ENCODE measurements around the gene ACTN1.

ACTN1 gene

DNA sequence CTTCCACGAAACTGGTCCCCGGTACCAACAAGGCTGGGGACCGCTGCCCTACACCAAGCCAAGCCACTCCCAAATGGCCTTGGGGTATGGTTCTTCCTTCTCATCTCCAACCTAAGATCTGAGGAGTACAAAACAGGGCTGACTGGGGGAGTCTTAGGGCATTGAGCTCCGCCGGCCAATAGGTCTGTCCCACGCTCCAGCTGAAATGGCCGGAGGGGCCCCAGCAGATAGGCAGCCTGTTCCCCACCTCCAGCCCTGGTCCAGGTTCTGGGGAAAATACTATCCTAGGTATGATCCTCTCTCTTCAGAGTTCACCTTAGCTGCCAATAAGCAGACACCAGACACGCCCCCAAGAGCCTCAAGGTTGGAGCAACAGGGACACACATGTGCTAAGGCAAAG, 90.2 kb downstream of the ACTN1 start:
- DNase-seq (ENCODE audit: low read depth in 2 of 2), result no peak

- no peak for DNase-seq (ENCODE audit: low read depth in 2 of 2)
Observed at GRCh38 chr14:68888025-68888850, 90.9 kb downstream of the ACTN1 start.

DNA sequence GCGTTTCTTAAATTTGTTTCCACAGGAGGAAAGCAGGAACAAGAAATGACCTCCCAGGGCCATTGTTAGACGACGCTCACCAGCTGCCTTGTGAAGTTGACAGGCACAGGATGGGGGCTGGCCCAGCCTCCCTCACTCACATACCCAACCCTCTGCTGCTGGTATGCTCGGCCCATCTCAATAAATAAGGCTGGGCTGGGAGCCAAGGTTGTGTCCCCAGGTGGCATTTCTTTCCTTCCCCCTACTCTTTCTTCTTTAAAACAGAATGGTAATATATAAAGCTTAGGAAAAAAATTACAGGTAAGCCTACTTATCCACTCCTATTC, 93.0 kb downstream of the ACTN1 start:
- no peak for DNase-seq (ENCODE audit: low read depth in 2 of 2)

DNA sequence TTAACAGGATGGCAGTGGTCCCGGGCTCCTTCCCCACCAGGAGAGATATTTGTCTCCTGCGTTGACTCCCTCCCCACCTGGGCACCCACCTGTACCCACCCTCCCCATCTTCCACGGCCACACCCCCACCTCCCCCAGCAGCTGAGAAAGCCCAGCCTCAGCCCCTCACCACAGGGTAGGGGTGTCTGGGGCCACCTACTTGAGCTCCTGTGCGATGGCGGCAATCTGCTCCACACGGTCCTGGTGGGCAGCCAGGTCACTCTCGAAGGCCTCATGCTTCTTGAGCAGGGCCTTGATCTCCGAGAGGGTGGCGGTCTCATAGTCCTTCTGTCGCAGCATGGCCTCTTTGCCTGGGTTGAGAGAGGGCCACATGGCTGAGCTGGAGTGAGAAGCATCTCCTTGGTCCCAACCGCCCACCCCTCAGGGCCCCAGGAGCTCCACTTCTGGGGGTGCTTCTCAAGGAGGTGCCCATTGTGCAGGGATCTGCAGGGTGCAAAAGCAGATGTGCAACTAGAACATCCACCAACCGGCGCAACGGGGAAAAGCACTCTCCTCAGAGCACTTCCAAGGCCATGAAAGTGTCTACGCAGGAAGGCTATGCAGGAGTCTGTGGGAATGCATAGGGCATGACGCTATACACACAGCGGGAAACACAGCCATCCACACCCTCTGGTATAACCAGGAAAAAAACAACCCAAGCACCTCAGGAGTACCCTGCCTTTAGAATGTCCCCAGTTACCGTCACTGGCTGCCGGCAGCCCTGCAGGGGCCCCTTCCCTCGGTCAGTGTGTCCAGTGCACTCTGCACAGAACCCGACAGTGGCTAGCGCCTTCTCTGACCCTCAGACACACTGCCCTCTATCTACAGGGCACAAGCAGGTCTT, 93.6 kb downstream of the ACTN1 start:
- DNase-seq (ENCODE audit: low read depth in 2 of 2), result no peak

- no peak for DNase-seq (ENCODE audit: low read depth in 2 of 2)
Observed at GRCh38 chr14:68884031-68885030, 94.8 kb downstream of the ACTN1 start.

- DNase-seq (ENCODE audit: low read depth in 2 of 2), result no peak
Observed at GRCh38 chr14:68882235-68882634, 96.9 kb downstream of the ACTN1 start.

DNA sequence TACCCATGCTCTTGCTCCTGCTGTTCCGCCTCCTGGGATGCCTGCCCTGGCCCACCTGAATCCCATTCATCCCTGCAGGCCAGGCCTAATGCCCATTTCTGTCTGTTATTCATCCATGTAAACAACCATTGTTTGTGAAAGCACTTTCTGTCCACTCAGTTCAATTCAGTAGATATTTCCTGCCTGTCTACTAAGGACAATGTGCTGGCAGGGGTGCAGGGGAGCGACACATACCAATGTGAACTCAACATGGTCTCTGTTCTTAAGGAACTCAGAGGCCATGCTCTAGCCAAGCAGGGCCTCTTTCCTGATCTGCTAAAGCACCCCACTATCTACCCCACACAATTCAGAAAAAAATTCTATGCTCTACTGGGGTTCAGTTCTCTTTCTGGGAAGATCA, 97.7 kb downstream of the ACTN1 start:
- DNase-seq (ENCODE audit: low read depth in 2 of 2), result no peak

- no peak for DNase-seq (ENCODE audit: low read depth in 2 of 2)
Observed at GRCh38 chr14:68880581-68881105, 98.5 kb downstream of the ACTN1 start.

GRCh38 chr14:68879841-68880575, 99.1 kb downstream of the ACTN1 start:
- DNase-seq (ENCODE audit: low read depth in 2 of 2), result no peak

GRCh38 chr14:68879321-68879781, 99.8 kb downstream of the ACTN1 start:
- no peak for DNase-seq (ENCODE audit: low read depth in 2 of 2)

DNA sequence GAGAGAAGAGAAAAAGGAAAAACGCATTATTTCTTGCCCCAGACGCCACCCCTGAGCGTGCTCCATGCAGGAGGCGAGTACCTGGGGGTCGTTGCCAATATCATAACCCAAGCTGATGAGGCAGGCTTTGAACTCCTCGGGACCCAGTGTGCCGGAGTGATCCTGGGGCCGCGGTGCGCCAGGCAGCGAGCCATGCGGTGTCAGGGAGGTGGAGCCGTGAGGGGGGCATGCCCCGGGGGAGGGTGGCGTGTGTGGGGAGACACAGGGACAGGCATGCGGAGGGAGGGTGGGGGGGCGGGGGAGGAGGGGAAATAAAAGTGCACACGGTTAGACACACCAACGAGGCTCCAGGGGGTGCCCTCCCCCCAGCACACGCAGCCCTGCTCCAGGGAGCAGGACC, 100.2 kb downstream of the ACTN1 start:
- no peak for DNase-seq (ENCODE audit: low read depth in 2 of 2)

DNA sequence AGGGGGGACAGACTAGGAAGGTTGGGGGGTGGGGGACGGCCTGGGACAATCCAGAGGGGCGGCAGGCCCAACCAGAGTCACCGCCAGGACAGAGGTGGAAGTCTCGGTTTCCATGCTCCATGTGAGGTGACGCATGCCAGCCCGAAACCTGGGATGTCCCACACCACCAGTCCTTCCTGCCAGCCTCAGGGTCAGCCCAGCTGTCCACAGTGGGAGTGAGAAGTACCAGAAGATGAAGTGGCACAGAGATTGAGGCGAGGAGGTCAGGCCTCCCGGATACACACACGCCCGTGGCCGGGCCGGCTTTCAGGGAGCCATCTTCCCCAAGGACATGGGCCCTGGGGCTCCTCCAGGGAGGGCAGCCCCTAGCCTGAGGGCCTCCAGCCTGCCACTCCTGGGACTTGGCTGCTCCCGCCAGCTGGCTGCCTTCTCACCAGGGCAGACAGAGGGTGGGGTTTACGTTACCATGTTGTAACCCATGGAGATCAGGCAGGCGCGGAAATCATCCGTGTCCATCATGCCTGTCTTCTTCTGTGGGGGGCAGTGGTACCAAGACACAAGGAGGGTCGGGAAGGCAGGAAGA, 101.0 kb downstream of the ACTN1 start:
- DNase-seq (ENCODE audit: low read depth in 2 of 2), result no peak

DNA sequence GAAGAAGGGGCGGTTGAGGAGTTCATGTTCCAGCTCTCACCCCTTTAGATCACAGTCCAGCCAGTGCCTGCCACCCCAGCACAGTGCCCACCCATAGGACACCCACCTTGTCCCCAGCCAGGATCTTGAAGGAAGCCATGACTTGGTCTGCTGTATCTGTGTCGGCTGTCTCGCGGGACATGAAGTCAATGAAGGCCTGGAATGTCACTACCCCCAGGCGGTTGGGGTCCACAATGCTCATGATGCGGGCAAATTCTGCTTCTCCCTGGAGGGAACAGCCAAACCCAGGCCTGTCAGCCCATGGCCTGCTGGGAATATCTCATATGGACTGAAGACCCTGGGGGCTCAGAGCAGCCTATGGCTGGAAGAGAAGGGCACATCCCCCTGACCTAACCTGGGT, 102.1 kb downstream of the ACTN1 start:
- DNase-seq (ENCODE audit: low read depth in 2 of 2), result no peak

DNA sequence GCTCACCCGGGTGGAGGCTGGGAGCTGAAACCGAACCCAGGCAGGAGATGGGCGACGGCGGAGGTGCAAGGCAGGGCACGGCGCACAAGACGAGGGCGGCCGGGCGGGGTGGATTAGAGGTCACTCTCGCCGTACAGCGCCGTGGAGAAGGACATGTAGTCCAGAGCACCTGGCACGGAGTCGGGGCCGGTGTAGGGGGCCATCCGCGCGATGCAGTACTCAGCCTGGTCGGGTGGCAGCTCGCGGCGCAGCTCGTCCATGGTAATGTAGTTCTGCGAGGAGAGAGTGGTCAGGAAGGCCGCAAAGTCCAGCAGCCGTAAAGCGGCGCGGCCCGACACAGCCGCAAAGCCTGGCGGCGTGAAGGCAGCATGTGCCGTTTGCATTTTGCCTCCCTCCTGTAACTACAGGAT, 104.4 kb downstream of the ACTN1 start:
- DNase-seq (ENCODE audit: low read depth in 2 of 2), result no peak

DNA sequence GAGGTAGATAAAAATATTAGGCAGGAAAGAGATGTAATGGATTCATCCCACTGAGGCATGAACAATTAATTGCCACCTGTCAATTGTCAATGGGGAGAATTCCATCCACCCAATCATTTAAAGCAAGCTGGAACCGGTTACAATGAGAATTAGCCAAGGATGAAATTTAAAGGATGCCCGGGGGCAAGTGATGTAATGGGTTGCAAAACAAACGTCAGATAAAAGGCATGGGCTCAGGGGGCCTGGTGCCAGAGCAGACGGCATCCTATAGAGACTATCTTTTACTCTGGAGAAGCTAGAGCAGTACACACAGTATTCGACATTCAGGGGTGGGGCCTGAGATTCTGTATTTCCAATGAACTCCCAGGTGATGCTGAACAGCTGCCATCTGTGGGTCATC, 105.7 kb downstream of the ACTN1 start:
- DNase-seq (ENCODE audit: low read depth in 2 of 2), result no peak

DNA sequence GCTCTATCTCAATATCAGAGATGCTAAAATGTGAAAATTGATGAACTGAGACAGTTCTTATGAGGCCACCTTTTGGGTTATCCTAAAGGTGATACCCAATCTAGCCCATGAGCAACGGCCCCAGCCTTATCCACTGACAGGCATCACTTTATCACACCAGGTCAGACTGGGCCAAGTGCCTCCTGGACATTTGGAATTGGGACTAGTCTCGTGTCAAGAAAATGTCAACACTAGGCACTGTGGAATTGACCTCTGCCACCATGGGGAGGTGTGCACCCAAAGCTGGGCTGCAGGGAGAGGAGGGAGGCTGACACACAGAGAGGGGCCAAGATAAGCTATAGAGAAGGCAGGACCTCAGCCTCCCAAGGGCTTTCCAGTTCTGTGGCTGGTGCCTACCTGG, 107.7 kb downstream of the ACTN1 start:
- no peak for DNase-seq (ENCODE audit: low read depth in 2 of 2)

DNA sequence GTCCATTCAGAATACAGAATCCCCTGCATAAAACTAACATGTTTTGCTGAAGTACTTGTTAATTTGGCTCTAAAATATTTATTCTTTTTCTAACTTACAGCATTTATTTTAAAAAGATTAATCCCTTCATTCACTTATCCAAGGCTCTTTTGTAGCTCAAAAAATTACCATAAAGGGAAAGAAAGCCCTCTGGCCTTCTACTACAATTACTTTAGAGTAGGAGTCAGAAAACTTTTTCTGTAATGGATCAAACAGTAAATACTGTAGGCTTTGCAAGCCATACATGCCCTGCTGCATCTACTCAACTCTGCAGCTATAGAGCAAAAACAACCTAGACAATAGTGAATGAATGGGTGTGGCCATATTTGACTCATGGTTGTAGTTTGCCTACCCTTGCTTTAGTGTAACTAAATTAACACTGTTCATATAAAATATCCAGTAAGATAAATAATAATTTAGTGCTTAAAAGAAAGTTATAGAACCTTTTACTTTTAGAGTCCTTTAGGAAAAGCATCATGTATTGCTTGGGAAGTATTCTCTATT, 112.0 kb downstream of the ACTN1 start:
- DNase-seq (ENCODE audit: low read depth in 2 of 2), result no peak

GRCh38 chr14:68865542-68865941, 113.6 kb downstream of the ACTN1 start:
- no peak for DNase-seq (ENCODE audit: low read depth in 2 of 2)

DNA sequence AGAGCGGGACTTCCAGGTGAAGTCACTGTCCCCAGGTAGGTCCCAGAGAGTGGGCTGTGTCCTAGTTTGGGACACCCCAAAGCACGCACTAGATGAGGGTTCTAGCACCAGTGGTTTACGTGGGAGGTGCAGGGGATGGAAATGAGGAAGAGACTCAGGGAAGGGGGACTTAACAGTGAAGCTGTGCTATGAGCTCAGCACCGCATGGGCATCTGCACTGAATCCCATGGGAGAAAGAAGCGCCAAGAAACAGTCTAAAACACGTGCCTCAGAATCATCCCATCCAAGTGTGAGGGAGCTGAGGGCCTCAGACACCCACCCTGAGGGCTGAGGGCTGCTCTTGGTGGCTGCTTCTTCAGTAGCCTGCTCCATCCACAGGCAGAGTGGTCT, 114.7 kb downstream of the ACTN1 start:
- no peak for DNase-seq (ENCODE audit: low read depth in 2 of 2)

Data from stimulated activated CD8-positive, alpha-beta memory T cell treated with anti-CD3 and anti-CD28 coated beads, Interleukin-7, amount 100 ng/mL, for 1 hour (primary cell).